Neural progenitor cell (in vitro differentiated cells): ENCODE measurements around the gene SLC14A1.

Experiments used
- EZH2 ChIP-seq: fragments of 200-600 bp; sonication (generic); IDR thresholded peaks from 2 replicates; pipeline ENCODE4 v1.6.1; 2017; ENCODE audit warnings: antibody characterized with exemption, mild to moderate bottlenecking, moderate library complexity
- EZH2phosphoT487 ChIP-seq: fragments of 200-600 bp; sonication (generic); IDR thresholded peaks from 2 replicates; pipeline ENCODE4 v1.6.1; 2017; ENCODE audit warnings: antibody characterized with exemption
- TF ChIP-seq, protein P1 (sequence below): fragments of 200-600 bp; sonication (generic); IDR thresholded peaks from 2 replicates; pipeline ENCODE4 v1.5.1; 2017; ENCODE audit warnings: antibody characterized with exemption, mild to moderate bottlenecking

DNA sequence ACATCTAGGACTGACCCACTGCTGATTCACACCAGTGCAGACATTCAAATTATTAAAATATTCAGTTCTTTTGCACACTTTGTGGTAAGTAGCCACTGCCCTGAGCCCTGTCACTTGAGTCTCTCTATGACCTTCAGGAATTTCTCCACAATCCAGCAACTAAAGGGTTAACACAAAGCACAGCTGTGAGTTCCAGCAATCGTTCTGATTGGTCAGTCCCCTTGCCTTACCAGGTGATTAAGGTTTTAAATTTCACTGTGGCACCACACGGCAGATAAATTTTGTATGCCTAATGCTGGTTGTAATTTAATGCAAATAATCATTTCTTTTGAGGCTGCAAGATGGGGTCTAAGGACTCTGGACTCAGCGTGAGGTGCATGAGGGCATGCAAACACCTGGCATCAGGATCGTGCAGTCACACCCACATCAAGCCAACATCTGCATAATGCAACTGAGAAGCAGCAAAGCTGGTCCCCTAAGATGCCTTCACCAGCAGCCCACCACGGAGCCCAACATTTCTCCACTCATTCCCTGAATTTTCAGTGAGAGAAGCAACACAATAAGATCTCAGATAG lies 36.6 kb downstream of the SLC14A1 start:
- TF ChIP-seq, protein P1, sequence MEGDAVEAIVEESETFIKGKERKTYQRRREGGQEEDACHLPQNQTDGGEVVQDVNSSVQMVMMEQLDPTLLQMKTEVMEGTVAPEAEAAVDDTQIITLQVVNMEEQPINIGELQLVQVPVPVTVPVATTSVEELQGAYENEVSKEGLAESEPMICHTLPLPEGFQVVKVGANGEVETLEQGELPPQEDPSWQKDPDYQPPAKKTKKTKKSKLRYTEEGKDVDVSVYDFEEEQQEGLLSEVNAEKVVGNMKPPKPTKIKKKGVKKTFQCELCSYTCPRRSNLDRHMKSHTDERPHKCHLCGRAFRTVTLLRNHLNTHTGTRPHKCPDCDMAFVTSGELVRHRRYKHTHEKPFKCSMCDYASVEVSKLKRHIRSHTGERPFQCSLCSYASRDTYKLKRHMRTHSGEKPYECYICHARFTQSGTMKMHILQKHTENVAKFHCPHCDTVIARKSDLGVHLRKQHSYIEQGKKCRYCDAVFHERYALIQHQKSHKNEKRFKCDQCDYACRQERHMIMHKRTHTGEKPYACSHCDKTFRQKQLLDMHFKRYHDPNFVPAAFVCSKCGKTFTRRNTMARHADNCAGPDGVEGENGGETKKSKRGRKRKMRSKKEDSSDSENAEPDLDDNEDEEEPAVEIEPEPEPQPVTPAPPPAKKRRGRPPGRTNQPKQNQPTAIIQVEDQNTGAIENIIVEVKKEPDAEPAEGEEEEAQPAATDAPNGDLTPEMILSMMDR: no peak
- no peak for TF ChIP-seq EZH2phosphoT487
- no peak for TF ChIP-seq EZH2
